GM11168 (cell line): Measurements from ENCODE around the gene XAF1.
"Not testable (repeated sequence)": the region's sequence is repeated elsewhere in the genome, so short reads cannot be mapped to it uniquely, and the experiment has no call there.

ENCODE experiments used
- in situ Hi-C: fragments of 300-500 bp; cut with MboI; formaldehyde crosslinking; loops from one replicate; pipeline ENCODE4 v1.12.0; 2022; ENCODE audit warnings: low sequenced_read_pairs; ENCODE audit not compliant: unreplicated experiment

The XAF1 gene, protein sequence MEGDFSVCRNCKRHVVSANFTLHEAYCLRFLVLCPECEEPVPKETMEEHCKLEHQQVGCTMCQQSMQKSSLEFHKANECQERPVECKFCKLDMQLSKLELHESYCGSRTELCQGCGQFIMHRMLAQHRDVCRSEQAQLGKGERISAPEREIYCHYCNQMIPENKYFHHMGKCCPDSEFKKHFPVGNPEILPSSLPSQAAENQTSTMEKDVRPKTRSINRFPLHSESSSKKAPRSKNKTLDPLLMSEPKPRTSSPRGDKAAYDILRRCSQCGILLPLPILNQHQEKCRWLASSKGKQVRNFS

GRCh38 chr17:6755731-6756184, at the start of gene XAF1:
XAF1 (plus strand) TSS chr17:6756046; CDS start chr17:6756079, 33 bp downstream.
- in situ Hi-C loops = no loop called here

- in situ Hi-C loops = no loop called here
These were observed 49.3 kb upstream of the XAF1 start for GRCh38 chr17:6706499-6706898.

DNA sequence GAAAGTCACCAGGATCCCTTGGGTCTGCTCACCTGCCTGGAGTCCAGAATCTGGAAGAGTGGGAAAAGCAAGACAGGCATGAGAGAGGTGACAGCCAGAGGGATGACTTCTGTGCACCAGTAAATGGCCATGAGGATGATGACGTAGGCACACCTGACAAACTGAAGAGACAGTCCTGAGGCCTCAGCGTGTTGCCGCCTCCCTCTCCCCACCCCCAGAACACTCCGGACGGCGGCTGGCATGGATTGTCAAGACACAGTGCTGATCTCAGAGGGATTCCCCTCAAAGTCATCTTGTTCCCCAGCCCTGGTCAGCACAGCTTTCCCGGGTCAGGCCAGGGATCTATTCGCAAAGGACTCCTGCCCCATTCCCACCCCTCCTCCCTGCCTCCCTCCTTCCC, 48.9 kb upstream of the XAF1 start:
- in situ Hi-C loops = no loop called here

GRCh38 chr17:6708357-6708961, 47.4 kb upstream of the XAF1 start:
- in situ Hi-C loops = no loop called here

GRCh38 chr17:6710317-6710716, 45.5 kb upstream of the XAF1 start:
- in situ Hi-C loops = no loop called here

- in situ Hi-C loops = no loop called here
These were observed 44.7 kb upstream of the XAF1 start for GRCh38 chr17:6711081-6711674.

DNA sequence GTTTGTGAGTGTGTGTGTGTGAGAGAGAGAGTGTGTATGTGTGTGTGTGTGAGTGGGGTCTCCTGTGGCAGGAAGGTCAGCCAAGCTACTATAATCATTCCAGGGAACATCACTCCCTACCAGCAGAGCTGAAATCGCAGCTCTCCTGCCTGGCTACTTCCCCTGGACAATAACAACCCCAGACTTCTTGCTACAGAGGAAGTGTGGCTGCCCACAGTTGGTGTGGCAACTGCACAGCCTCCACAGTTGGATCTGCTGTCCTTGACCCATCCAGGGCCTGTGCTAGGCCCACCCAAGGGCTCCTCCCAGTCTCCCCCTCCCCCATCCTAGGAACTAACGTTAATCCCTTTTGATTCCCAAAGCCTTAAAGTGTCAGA, 44.2 kb upstream of the XAF1 start:
- in situ Hi-C loops = no loop called here

DNA sequence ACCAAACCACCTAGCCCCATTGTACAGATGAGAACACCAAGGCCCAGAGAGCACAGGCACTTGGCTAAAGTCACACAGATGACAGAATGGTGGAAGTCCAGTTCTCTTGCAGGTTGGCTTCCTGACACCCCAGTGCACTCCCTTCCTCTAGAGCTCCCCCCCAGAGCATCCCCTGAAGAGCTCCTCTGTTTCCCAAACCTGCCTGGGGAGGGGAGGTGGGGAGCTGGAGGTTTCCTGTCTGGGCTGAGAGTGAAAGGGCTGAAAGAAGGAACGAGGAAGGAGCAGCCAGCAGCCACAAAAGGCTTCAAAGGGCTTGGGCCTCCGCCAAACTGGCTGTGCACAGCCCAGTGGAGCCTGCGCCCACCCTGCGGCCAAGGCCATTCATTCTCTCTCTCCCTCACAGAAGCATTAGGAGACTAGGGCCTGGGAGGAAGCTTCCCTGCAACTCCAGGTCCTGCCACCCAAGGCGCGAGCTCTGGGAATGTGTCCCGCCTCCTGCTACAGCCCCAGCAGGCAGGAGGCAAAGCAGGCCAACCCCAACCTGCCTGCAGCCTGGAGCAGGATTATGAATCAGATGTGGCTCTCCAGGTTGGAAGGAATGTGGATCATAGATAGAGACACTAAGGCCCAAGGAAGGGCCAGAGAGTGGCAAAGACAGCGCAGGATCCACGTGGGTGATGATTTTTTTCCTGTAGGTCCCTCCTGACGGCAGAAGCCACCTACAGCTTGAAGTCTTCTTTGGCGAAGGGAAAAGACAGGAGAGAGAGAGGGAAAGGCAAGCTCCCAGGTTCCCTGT, 43.6 kb upstream of the XAF1 start:
- in situ Hi-C loops = no loop called here

DNA sequence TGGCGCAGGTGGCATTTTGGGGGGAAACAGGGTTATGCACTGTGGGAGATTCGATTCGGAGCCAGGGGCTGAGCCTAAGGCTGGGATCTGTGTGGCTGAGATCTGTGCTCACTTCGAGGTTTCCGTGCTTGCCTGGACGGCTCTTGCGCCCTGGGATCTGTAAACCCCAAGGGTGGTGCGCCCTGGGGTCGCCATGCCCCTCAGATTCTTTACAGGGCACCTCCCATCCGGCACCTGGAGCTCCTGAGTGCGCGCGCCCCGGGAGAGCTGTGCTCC, 43.1 kb upstream of the XAF1 start:
- in situ Hi-C loops = no loop called here

DNA sequence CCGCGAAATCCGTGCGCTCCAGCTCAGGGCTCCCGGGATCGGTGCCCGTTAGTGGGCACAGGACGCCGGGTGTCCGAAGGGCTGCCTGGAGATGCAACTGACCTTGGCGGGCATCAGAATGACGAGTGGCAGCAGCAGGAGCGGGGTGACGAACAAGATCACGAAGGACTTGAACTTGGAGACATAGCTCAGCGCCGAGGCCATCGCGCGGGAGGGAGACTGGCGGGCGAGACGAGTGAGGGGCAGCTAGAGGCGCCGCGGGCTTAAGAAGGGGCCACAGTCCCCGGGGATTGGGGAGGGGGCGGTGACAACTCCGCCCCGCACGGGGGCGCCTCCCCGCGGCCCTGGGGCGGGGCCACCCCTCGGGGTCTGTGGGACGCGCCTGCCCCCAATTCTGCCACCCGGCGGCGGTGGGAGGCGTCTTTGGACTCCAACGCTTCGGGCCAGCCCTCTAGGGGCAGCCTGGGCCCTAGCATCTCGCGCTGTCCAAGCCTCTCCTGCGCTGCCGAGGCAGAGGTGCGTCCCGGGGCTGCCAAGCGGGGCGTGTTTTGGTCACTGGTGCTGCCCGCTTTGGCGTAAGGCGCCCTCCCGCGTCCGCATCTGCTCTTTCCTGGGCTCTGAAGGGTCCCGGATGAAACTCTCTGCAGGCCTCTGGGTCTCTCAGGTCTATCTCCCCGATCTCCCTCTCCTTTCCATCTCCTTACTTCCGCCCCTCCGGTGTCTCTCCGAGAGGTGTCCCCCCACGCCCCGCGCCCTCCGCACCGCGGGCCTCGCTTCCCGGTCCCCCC, 42.5 kb upstream of the XAF1 start, which contains the start of gene SLC13A5:
SLC13A5 (minus strand) TSS at position 240 of the 788 bp plus-strand sequence; CDS start at position 204, 36 bp downstream.
- in situ Hi-C loops = no loop called here

DNA sequence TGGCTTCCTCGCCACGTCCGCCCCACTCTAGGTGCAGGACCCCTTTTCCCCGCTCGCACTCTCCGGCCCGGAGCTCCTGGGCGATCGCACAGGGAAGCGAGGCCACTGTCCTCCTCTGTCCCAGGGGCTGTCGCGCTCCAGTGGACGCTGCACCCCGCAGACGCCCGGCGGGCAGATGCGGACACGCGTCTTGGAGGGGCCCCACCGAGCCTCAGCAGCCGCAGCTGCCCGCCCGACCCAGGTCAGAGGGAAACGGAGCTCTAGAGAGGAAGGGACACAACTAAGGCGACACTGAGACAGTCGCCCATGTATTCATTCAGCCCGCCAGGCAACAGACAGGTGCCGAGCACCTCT, 42.0 kb upstream of the XAF1 start:
- in situ Hi-C loops = no loop called here

DNA sequence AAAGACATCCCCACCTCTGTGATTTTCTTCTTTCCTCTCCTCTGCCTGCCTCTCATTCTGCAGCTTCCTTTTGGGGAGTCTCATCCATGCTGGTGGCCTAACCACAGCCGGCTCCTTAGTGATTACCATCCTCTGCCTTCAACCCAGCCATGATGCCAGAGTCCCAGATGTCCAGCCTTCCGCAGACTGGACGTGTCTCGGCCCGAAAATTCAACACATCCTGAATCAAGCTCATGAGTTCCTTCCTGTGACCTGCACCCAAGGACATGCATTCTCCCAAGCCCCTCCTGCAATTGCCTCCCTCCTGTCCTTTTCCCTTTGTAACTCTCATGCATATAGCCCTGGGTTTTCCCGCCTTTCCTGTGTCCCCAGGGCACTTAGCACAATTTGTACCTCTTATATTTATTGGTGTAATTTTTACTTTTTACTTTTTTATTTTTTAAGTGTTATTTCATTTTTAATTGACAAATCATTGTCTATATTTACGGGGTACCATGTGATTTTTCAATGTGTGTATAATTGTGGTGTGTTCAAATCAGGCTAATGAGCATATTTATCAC, 41.5 kb upstream of the XAF1 start:
- in situ Hi-C loops = no loop called here

DNA sequence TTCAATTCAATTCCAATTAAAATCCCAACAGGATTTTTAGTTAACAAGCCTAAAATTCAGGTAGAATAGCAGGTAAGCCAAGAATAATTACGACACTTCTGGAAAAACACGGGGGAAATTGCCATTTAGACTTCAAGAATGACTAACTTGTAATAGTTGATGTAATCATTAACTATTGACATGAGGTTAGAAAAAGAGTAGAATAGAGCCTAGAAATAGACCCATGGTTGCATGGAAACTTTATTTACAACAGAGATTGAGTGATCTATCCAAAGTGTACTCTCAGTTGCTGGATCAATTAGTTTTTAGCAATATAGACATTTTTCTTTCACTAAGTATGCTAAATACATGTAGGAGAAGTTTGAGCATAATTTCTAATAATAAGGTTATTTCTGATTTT, 39.1 kb upstream of the XAF1 start:
- in situ Hi-C loops = no loop called here

- in situ Hi-C loops = no loop called here
These were observed 34.1 kb upstream of the XAF1 start for GRCh38 chr17:6721744-6722143.

- in situ Hi-C loops = no loop called here
These were observed 31.8 kb upstream of the XAF1 start for GRCh38 chr17:6724009-6724408.

- in situ Hi-C loops = no loop called here
These were observed 26.3 kb upstream of the XAF1 start for GRCh38 chr17:6729531-6729930.

DNA sequence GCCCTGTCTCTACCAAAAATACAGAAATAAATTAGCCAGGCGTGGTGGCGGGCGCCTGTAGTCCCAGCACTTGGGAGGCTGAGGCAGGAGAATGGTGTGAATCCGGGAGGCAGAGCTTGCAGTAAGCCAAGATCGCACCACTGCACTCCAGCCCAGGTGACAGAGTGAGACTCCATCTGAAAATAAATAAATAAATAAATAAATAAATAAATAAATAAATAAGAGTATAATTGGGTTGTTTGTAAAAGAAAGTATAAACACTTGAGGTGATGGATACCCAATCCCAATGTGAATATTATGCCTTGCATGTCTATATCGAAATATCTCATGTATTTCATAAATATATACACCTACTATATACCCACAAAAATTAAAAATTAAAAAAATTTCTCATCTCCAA, 9.2 kb upstream of the XAF1 start:
- in situ Hi-C loops = not testable (repeated sequence)

DNA sequence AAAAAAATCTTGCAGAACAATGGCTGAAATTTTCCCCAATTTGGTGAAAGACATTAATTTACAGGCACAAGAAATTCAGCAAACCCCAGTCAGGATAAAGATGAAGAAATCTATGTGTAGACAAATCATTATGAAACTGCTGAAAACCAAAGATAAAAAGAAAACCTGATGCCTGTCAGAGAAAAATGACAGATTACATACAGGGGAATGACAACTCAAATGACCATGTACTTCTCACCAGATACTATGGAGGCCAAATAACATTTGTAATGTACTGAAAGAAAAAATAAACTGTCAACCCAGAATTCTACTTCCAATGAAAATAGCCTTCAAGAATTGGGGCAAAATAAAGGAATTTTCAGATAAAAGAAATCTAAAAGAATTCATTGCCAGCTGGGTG, 7.2 kb upstream of the XAF1 start:
- in situ Hi-C loops = no loop called here

- in situ Hi-C loops = no loop called here
These were observed 6.3 kb upstream of the XAF1 start for GRCh38 chr17:6749519-6749918.
